Muscle of back (tissue), 11 donors: Measurements from ENCODE around the gene IFI30. TPM values are rescaled to one million over a fixed set of nuclear protein-coding genes. Genes with fewer than 3 reads are reported as not detected.
"Not testable (repeated sequence)": the region's sequence is repeated elsewhere in the genome, so short reads cannot be mapped to it uniquely, and the experiment has no call there.

ENCODE experiments used
- DNase-seq, 3 donors: peaks; one replicate each; pipeline versions ENCODE4 v3.0.0 to v3.0.0-alpha.2; 2013
- polyA plus RNA-seq, 10 donors: library from polyadenylated mRNA; unstranded; fragments of 120-200 nt; gene quantifications; one replicate each; pipeline ENCODE4 v1.2.1, GENCODE V29; 2013; ENCODE audit not compliant: insufficient read length in 10 of 10

IFI30 gene
- polyA plus RNA-seq, 10 donors, result 0.50 to 1.8 (median 1.1) TPM; not detected in 3

DNA sequence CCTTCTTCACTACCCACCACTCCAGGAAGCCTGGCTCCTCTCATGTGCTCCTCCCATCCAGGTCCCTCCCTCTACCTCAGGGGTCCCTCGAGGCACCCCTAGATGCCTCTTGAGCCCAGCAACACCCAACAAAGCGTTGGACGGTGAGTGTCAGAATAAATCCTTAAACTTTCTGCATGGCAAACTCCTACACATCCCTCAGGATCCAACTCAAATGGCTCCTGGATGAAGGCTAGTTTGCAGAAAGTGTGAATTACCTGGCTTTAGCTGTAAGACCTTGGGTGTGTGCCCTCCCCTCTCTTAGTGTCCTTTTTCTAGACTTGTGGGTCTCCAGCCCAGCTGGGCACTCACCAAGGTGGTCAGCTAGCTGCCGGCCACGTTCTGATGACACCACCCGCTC lies 24.8 kb downstream of the IFI30 start:
- DNase-seq, result no peak

DNA sequence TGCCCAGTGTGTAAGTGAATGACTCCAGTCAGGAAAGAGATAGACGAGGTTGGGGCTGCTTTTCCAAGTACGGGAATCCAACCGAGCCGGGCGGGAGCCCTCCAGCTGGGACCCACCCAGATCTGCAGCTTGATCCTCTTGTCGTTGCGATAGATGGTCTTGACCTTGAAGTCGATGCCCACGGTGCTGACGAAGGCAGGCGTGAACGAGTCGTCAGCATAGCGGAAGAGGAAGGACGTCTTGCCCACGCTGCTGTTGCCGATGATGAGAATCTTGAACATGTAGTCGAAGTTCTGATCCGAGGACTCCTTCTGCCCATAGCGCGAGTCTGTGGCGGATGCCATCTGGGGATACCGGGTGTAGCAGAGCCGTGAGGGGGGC lies 28.8 kb downstream of the IFI30 start:
- no peak for DNase-seq

DNA sequence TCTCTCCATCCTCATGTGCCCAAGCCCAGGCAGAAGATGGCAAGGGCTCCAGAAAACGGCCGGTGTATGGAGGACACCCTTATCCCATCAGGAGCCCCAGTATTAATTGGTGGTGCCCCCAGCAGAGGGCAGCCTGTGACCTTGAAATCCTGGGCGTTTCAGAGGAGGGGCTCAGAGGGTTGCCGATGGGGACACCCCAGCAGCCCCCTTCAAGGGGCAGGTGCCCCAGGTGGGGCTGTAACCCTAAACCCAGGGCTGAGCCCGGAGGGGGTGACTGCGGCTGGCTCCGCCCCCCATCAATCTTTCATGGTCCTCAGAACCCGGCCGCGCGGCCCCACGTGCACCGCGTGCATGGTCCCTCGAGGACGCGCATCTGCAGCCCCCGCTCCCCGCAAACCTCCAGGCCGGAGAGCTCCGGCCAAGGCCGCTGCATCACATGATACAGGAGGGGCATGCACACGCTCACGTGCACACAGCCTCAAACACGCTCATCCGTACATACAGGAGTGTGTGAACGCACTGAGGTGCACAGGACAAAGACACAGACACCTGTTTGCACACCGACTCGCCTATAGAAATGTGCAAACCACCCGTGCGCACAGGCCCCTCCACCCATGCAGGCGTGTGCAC lies 29.3 kb downstream of the IFI30 start:
- DNase-seq, result peak in 1 of 3 donors; percentile 70

DNA sequence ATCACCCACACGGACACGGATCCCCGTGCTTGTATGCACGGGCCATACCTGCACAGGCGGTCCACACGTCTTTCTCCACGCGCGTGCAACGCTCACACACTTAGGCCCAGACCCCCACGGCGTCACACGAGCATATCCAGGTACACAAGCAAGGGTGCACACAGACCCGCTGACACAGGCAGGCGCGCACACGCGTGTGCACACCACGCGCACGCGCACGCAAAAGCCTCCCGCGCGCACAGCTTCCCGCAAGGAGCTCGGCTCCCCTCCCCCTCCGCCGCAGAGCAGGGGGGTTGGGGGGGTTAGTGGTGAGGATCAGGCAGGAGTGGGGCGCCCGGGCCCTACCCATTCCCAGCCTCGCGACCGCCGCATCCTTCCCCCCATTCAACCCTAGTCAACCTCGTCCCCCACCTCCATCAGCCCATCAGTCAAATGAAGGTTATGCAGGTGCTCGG lies 29.8 kb downstream of the IFI30 start:
- DNase-seq, result no peak

DNA sequence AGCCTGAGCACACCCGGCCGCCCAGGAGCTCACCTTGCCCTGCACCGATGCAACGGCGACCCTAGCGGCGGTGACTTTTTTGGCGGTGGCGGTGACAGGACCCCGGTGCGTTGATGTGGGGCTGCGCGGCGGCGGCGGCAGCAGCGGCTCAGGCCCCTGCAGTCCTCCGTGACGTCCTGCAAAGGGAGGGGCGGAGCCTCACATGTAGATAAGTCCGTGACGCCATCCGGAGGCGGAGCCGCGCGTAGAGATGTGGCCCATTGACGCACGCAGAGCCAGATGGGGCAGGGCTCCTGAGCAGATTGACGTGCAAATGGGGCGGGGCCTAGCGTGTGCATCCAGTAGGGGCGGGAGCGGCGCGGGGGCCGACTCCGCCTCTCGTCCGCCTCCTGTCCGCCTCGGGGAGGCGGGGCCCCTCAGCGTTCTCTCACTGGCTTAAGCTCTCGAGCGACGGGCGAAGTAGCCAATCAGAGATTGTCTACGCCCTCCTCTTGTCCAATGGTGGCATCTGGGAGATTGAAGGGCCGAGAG lies 30.3 kb downstream of the IFI30 start, which contains the start of gene RAB3A:
Gene RAB3A, minus strand, starts transcription at position 180 of the 531 bp plus-strand sequence. CDS start 1,302 bp downstream, outside the sequence.
- peak; percentile 100 for DNase-seq

GRCh38 chr19:18204394-18205199 lies 31.0 kb downstream of the IFI30 start:
- no peak for DNase-seq

GRCh38 chr19:18205200-18205892 lies 31.7 kb downstream of the IFI30 start:
- DNase-seq, result peak; percentile 79 to 91 (median 86)

DNA sequence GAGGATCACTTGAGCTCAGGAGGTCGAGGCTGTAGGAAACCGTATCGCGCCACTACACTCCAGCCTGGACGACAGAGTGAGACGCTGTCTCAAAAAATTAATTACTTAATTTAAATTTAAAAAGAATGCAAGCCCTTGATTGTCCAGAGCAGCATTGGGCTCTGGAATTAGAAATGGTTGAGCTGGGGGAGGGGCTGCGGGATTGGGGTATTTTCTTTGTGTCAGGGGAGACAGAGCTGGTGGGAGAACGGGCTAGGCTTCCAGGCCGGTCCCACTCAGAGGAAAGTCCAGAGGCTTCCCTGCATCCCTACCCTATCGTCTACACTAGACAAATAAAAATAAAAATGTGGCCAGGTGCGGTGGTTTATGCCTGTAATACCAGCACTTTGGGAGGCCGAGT lies 32.4 kb downstream of the IFI30 start:
- DNase-seq, result peak in 1 of 3 donors; percentile 2

DNA sequence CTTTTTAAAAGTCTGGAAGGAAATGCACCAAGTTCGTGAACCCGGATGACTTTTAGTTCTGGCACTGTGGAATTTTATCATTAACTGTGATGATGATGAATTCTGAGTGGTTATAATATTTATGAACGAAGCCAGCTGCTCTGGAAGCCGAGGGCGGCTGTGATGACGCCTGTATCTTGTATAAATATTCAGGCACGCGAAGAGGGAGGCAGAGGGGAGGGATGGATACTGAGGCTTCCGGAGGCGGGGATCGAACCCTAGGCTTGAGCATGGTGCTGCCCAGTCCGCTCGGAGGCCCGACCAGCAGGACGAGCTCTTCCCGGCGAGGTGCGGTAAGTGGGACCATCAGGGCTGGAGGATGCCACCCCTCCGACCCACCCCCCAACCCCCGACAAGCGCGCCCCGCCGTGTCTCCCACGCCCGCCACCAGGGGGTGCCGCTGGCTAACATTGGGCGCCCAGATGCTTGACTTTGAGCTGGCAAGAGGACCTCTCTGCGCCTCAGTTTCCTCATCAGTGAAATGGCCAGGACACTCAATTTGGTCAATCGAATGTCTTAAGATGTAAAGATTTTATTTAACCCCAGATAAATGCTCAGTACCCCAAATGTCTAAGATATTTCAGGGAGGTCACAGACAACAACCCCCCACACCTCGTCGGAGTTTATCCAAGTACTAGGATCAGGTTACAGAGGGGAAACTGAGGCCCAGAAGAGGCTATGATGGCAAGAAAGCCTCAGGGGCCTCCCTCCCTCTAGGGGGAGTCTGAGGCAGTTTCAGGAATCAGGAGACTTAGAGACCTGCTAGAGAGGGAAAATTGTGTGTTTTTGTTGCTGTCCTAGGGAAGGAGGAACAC lies 34.7 kb downstream of the IFI30 start:
- peak in 2 of 3 donors; percentile 41 to 54 for DNase-seq

DNA sequence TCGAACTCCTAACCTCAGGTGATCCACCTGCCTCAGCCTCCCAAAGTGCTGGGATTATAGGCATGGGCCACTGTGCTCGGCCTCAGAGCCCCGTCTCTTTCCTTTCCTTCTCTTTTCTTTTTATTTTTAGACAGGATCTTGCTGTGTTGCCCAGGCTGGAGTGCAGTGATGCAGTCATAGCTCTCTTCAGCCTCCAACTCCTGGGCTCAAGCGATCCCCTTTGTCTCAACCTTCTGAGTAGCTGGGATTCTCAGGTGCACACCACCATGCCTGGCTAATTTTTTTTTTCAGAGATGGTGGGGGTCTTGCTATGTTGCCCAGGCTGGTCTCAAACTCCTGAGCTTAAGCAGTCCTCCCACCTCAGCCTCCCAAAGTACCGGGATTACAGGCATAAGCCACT lies 36.3 kb downstream of the IFI30 start:
- DNase-seq, result not testable (repeated sequence)

- no peak for DNase-seq
Measured at GRCh38 chr19:18211683-18212082, 38.1 kb downstream of the IFI30 start.

- no peak for DNase-seq
Measured at GRCh38 chr19:18214779-18215433, 41.3 kb downstream of the IFI30 start.

GRCh38 chr19:18216789-18217188 lies 43.2 kb downstream of the IFI30 start:
- no peak for DNase-seq

DNA sequence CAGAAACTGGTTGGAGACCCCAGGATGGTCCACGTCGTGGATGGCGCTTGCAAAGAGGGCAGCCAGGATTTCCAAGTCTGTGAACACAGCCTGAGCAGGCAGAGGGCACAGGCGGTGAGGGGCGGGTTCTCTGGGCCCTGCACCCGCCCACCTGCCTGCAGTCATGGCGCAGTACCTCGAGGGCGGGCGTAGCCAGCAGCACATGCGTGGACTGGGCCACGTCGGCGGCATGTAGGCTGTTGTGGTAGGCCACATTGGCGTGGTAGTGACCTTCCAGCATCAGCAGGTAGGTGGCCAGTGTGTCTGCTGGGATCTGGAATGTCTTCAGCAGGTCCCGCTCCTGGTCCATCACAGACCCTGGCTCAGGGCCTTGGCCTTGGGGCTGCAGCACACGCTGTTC lies 44.5 kb downstream of the IFI30 start:
- no peak for DNase-seq

GRCh38 chr19:18218600-18218999 lies 45.0 kb downstream of the IFI30 start:
- no peak for DNase-seq

- no peak for DNase-seq
Measured at GRCh38 chr19:18219911-18220631, 46.5 kb downstream of the IFI30 start.

DNA sequence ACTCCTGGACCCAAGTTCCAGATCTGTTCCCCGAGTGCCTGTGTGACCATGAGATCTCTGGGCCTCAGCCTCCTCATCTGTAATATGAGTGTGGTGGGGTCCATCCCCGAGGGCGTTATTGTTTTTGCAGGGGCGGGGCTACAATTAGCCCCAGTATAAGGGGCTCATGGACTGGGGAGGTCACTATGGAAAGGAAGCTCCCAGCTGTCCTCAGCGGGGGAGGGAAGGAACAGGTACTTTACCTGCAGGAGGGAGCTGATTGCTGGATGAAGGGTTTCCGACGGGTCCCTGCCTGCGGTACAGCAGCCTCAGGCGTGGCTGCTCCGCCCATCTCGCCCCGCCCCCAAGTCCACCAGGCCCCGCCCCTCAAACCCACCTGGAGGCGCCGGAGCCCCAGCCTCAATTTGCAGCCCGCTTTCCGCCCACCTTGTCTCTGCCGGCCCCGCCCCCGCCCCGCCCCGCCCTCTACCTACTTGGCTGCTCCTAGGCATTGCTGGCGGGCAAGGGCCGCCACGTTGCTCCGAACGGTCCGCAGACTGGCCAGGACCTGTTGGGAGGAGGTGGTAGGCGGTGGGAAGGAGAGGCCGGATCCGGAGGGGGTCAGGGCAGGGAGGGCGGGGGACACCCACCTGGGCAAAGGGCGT lies 47.1 kb downstream of the IFI30 start:
- DNase-seq, result no peak

DNA sequence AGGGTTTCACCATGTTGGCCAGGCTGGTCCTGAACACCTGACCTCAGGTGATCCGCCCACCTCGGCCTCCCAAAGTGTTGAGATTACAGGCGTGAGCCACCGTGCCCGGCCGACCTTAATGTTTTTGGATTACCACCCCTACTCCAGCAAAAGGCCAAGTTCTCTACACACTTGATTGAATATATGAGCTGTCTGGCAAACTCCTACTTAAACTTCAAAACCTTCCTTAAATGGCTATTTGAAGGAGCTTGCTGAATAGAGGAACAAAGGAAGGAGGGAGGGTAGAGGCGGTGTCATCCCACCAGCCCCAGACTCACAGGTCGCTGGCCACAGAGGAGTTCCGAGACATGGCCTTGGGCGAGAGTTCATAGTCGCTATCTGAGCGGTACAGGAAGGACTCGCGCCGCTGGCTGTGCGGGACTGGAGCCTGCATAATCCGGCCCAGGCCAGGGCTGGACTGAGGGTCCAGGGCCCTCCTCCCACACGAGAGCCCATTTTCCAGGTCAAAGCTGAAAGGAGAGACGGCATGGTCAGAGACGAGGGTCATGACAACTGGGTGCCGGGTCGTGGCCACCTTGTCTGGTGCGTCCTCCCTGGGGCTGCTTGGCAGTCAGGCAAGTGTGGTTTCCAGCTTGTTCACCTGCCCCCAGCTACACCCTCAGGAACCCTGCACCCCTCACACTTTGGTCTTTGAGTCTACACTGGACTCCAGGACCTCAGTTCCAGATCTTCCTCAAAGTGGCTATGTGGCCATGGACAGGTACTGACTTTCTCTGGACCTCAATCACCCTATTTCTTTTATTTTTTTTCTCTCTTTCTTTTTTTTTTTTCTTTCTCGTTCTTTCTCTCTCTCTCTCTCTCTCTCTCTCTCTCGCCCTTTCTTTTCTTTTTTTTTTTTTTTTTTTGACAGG lies 48.5 kb downstream of the IFI30 start:
- no peak for DNase-seq
